Pancreas (tissue), 10 donors: Measurements from ENCODE around the gene ELOVL7. TPM values are rescaled to one million over a fixed set of nuclear protein-coding genes. Genes with fewer than 3 reads are reported as not detected.

Experiments used
- ATAC-seq, 4 donors: fragments of 200-7000 bp; cut with Tn5 transposase; one replicate each; pipeline versions ENCODE4 v1.8.0 to v1.9.1; 2020; ENCODE audit warnings: mild to moderate bottlenecking in 4 of 4, moderate library complexity in 4 of 4
- DNase-seq, 6 donors: peaks; one replicate each; pipeline ENCODE4 v3.0.0-alpha.2; 2020
- FAIRE-seq: peaks from 2 replicates; lab custom pipeline; 2012; peaks lifted over from hg19 to GRCh38; lab: Jason Lieb, UNC
- H3K27ac ChIP-seq, 4 donors: fragments of 200-600 bp; sonication (generic); 1 replicate in 3 of 4; 2 replicates in 1 of 4; pipeline versions ENCODE4 v1.5.0 to v1.8.0; 2020
- H3K27me3 ChIP-seq, 4 donors: fragments of 200-600 bp; one replicate each; pipeline ENCODE4 v1.8.0; 2021
- H3K36me3 ChIP-seq, 3 donors: fragments of 200-600 bp; sonication (generic) in 1 of 3; one replicate each; pipeline versions ENCODE4 v1.5.0 to v1.8.0; 2020 to 2021
- H3K4me1 ChIP-seq, 3 donors: fragments of 200-600 bp; one replicate each; pipeline ENCODE4 v1.8.0; 2021
- H3K4me3 ChIP-seq, 4 donors: fragments of 200-600 bp; sonication (generic) in 2 of 4; one replicate each; pipeline versions ENCODE4 v1.5.0 to v1.8.0; 2020 to 2021
- H3K9me3 ChIP-seq, 4 donors: fragments of 200-600 bp; one replicate each; pipeline ENCODE4 v1.8.0; 2021
- WGBS, 2 donors: extraction: QIAGEN DNeasy Blood & Tissue Kit; methylation state at CpG; one replicate each; pipeline ENCODE4 v1.1.7; 2013; 5-methylcytosine and 5-hydroxymethylcytosine counted together
- intact Hi-C, 3 donors: fragments of 100-400 bp; cut with DNase I; formaldehyde crosslinking; loops; one replicate each; pipeline versions ENCODE4 v1.11.1 to v1.14.2; 2022
- polyA plus RNA-seq, 2 donors: library from polyadenylated mRNA; stranded (reverse); fragments of 200-250 nt; gene quantifications; one replicate each; pipeline ENCODE4 v1.2.3, GENCODE V29; 2013
- total RNA-seq, 6 donors: library from RNA; stranded (reverse); fragmentation: NEBNext Ultra II Directional in 4 of 6; extraction: Animal tissue kit (Norgen Biotek cat#: 25700) in 4 of 6; gene quantifications; one replicate each; pipeline versions ENCODE4 v1.2.1 to v1.2.4, GENCODE V29; 2021 to 2023
- TF ChIP-seq, protein P1 (sequence below), 4 donors: fragments of 200-600 bp; sonication (generic) in 3 of 4; IDR thresholded peaks; one replicate each; pipeline versions ENCODE4 v1.5.0 to v1.8.0; 2021; ENCODE audit warnings: antibody characterized with exemption in 4 of 4
- donor health status: healthy with polysubstance abuse.
- donor health status: DM: no; HTN: no; CAD: no; lungs with moderate emphysema.
- donor health status: DM: no; HTN: no; CAD: no.
- donor health status: control.
- donor health status: control.
- donor health status: Bipolar disorder and iron deficiency.
- donor health status: DM: yes; HTN: yes; CAD: no.
- donor health status: DM: no; HTN: no; CAD: no.
- donor health status: DM: no; HTN: no; CAD: no.
- donor health status: DM: yes; HTN: yes; CAD: no.

Gene ELOVL7
- 10 to 100 TPM in 2 of 6 donors, 1 to 10 TPM in 4; 6.1 to 11.1 (median 6.8) TPM for total RNA-seq
- 1 to 10 TPM; 3.4 to 4.4 TPM for polyA plus RNA-seq

DNA sequence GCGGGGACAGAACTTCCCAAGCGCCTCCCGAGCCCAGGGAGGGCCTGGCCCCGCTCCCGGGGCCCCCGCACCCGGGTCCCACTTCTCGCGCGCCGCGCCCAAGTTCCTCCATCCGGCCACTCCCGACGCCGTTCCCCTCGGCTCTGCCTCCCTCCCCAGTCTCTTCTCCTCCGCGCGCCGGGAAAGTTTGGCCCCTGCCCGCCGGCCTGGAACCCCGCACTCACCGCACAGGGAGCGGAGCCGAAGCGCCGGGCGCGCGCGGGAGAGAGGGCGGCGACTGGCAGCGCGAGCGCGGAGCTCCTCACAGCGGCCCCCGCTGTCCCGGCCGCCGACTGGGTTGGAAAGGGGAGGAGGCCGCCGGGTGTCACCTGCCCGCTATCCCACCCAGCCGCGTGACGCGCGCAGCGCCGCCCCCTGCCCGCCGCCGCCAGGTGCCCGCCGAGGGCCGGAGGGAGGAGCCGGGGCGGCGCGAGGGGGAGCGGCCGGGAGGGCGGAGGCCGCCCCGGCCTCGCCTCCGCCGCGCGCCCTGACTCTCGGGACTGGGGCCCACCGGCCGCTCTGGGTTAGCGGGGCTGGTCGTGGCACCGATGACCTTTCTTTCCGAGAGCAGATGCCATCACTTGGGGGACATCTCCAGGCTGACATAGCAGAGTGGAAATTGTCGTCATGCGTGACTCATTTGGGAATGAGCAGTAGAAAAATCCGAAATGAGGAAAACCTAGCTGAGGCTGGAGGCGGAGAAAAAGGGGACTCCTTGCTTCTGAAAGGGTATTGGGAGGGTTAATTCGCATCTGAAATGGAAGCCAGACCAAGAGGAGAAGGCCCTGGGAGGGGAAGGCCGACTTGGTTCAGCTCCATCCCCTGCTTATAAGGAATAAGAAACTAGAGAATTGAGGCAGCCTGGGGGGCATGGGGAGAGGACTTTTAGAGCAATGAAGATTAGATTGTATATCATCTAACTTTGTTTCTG, at the start of gene ELOVL7:
Gene ELOVL7, minus strand, starts transcription at position 334 of the 970 bp plus-strand sequence. CDS start 56,872 bp downstream, outside the sequence.
- Histone ChIP-seq H3K4me3 (peak within 1 kb of the TSS; percentile 68 to 98 (median 89)), H3K4me1 (peaks cover 0 to 4% (median 0%) of the 10 kb centered on the region in 3 donors)
- no peak for FAIRE-seq

DNA sequence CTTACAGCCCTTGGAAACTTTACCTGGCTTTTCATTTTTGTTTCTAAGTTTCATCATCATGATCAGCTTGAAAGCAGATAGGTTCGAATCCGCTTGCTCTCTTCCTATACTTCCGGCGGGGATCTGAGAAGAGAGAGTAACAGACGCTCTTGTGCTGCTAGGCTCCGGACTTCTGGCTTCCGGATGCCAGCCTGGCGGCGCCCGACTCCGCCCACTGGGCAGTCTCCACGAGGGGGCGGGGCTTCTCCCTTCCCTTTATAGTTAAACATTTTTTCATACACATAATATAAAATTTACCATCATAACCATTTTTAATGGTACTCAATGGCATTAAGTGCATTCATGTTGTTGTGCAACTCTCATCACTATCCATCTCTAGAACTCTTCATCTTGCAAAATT, 49.5 kb upstream of the ELOVL7 start:
- WGBS, 2 donors: 93 to 94% methylated on average over 13 of the region's 13 CpGs
- DNase-seq (peak in 1 of 6 donors; percentile 18), ATAC-seq (no peak)

More for the DNA sequence above, at the start of gene ELOVL7:
- TF ChIP-seq, protein P1, sequence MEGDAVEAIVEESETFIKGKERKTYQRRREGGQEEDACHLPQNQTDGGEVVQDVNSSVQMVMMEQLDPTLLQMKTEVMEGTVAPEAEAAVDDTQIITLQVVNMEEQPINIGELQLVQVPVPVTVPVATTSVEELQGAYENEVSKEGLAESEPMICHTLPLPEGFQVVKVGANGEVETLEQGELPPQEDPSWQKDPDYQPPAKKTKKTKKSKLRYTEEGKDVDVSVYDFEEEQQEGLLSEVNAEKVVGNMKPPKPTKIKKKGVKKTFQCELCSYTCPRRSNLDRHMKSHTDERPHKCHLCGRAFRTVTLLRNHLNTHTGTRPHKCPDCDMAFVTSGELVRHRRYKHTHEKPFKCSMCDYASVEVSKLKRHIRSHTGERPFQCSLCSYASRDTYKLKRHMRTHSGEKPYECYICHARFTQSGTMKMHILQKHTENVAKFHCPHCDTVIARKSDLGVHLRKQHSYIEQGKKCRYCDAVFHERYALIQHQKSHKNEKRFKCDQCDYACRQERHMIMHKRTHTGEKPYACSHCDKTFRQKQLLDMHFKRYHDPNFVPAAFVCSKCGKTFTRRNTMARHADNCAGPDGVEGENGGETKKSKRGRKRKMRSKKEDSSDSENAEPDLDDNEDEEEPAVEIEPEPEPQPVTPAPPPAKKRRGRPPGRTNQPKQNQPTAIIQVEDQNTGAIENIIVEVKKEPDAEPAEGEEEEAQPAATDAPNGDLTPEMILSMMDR (IDR thresholded peaks at IDR 0.05): peak in 3 of 4 donors; percentile 19 to 30 (median 21)
- 0 to 1% methylated on average over 52 to 87 of the region's 87 CpGs for WGBS, 2 donors
- H3K27ac ChIP-seq: peak within 1 kb of the TSS; percentile 50 to 82 (median 70)
- no peaks in the 10 kb centered on the region for H3K27me3 ChIP-seq
- ATAC-seq (peak; percentile 95 to 98 (median 97)), DNase-seq (peak; percentile 89 to 97 (median 94))
- intact Hi-C loops: no loop called here
- H3K36me3 ChIP-seq: no peaks in the 10 kb centered on the region
- no peaks in the 10 kb centered on the region for H3K9me3 ChIP-seq

DNA sequence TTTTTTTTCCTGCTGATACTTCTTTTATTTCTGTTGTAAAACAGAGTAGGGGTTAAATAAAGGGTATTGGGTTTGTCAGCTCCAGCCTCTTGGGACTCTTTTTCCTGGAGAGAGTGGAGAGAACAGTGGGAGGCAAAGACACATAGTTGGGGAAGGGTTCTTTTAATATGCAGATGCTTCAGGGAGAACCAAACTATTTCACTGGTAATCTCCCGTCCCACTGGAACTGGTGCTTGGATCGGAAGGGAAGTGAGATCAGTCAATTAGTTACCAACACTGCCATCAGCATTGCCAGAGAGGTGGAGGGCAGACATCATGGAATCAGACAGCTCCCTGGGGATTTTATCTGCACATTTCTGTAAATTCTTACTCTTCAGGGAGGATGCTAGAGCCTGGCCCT, 47.6 kb upstream of the ELOVL7 start:
- ATAC-seq (no peak), DNase-seq (no peak), FAIRE-seq (no peak)
- H3K9me3 ChIP-seq: no peaks in the 10 kb centered on the region
- H3K36me3 ChIP-seq: no peaks in the 10 kb centered on the region
- 88 to 91% methylated on average over 2 of the region's 2 CpGs for WGBS, 2 donors
- H3K27ac ChIP-seq: no peak overlapping the region
- TF ChIP-seq, protein P1 (IDR thresholded peaks at IDR 0.05): no peak
- intact Hi-C loops: no loop called here
- H3K27me3 ChIP-seq: no peaks in the 10 kb centered on the region
- H3K4me1 ChIP-seq: no peaks in the 10 kb centered on the region
- no peak overlapping the region for H3K4me3 ChIP-seq

More for the DNA sequence above, 49.5 kb upstream of the ELOVL7 start:
- Histone ChIP-seq H3K27me3 (no peaks in the 10 kb centered on the region), H3K4me1 (no peaks in the 10 kb centered on the region), H3K4me3 (no peak overlapping the region), H3K9me3 (no peaks in the 10 kb centered on the region), H3K36me3 (no peaks in the 10 kb centered on the region), H3K27ac (no peak overlapping the region)
- TF ChIP-seq, protein P1 (IDR thresholded peaks at IDR 0.05): no peak
- FAIRE-seq: no peak
- intact Hi-C loops: no loop called here

DNA sequence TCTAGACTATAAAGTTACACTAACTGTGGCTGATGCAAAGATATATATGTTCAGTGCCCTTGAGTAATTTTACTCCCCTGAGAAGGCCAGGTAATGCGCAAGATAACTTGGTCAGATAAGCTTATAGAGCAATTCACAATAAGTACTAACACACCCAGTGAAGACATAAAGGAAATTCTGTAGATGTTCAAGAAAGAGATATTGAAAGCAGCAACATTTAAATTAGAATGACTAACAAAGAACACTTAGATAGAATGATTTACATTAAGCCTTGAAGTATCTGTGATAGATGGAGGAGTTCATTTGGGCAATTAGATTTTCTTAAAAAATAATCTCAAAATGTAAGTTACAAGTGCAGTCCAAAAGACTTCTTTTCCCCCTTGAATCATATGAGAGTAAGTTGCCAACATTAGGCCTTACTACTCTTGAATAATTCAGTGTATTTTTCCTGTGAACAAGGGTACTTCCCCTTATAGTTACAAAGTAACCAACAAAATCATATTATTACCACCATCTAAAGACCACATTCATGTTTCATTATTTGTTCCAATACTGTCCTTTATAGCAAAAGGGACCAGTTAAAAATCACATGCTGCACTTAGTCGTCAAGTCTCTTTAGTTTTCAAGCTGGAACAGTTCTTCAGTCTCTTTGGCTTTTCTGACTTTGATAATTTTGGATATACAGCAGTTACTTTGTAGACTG, 44.4 kb upstream of the ELOVL7 start:
- no peak for ATAC-seq
- intact Hi-C loops: no loop called here
- no peak for FAIRE-seq
- H3K4me1 ChIP-seq: no peaks in the 10 kb centered on the region
- DNase-seq: no peak
- H3K9me3 ChIP-seq: no peaks in the 10 kb centered on the region
- WGBS, 2 donors: 70 to 97% methylated on average over 2 of the region's 2 CpGs
- no peak overlapping the region for H3K27ac ChIP-seq
- TF ChIP-seq, protein P1 (IDR thresholded peaks at IDR 0.05): no peak
- H3K4me3 ChIP-seq: no peak overlapping the region
- H3K36me3 ChIP-seq: no peaks in the 10 kb centered on the region
- H3K27me3 ChIP-seq: no peaks in the 10 kb centered on the region
